GM18508 (cell line): Measurements from ENCODE around the gene DNAAF1.

Experiments
- ATAC-seq: cut with Tn5 transposase; IDR thresholded peaks from one replicate; pipeline ENCODE4 v1.9.1; 2021; ENCODE audit warnings: moderate number of reproducible peaks; ENCODE audit not compliant: insufficient read depth, unreplicated experiment

DNAAF1 gene

GRCh38 chr16:84121007-84121406 is 24.1 kb upstream of the DNAAF1 start:
- ATAC-seq = no peak

- ATAC-seq = no peak
Observed at GRCh38 chr16:84124257-84125073, 20.6 kb upstream of the DNAAF1 start.

- no peak for ATAC-seq
Observed at GRCh38 chr16:84131117-84131516, 14.0 kb upstream of the DNAAF1 start.

- no peak for ATAC-seq
Observed at GRCh38 chr16:84132527-84133285, 12.4 kb upstream of the DNAAF1 start.

- no peak for ATAC-seq
Observed at GRCh38 chr16:84136331-84137125, 8.6 kb upstream of the DNAAF1 start.

GRCh38 chr16:84137287-84137686 is 7.8 kb upstream of the DNAAF1 start:
- no peak for ATAC-seq

- ATAC-seq = no peak
Observed at GRCh38 chr16:84137769-84138357, 7.2 kb upstream of the DNAAF1 start.

GRCh38 chr16:84138500-84138823 is 6.6 kb upstream of the DNAAF1 start:
- no peak for ATAC-seq

GRCh38 chr16:84138824-84139627 is 6.1 kb upstream of the DNAAF1 start:
- no peak for ATAC-seq

- ATAC-seq = no peak
Observed at GRCh38 chr16:84139628-84140258, 5.4 kb upstream of the DNAAF1 start.

- ATAC-seq = no peak
Observed at GRCh38 chr16:84141143-84141670, 3.9 kb upstream of the DNAAF1 start.

GRCh38 chr16:84143081-84143480 is 2.0 kb upstream of the DNAAF1 start:
- no peak for ATAC-seq

GRCh38 chr16:84143784-84144199 is 1.3 kb upstream of the DNAAF1 start:
- no peak for ATAC-seq

- ATAC-seq = no peak
Observed at GRCh38 chr16:84144209-84144858, 774 bp upstream of the DNAAF1 start.

GRCh38 chr16:84150926-84151325 is 5.8 kb downstream of the DNAAF1 start:
- no peak for ATAC-seq

GRCh38 chr16:84153660-84154214 is 8.6 kb downstream of the DNAAF1 start:
- no peak for ATAC-seq

- ATAC-seq = no peak
Observed at GRCh38 chr16:84155226-84155625, 10.1 kb downstream of the DNAAF1 start.

- ATAC-seq = no peak
Observed at GRCh38 chr16:84155771-84156170, 10.7 kb downstream of the DNAAF1 start.
